Glomerular visceral epithelial cell (primary cell): ENCODE measurements around the gene E2F6.

ENCODE experiments used
- DNase-seq: peaks from one replicate; pipeline ENCODE4 v3.0.0-alpha.2; 2016; ENCODE audit errors: extremely low spot score

E2F6 gene

DNA sequence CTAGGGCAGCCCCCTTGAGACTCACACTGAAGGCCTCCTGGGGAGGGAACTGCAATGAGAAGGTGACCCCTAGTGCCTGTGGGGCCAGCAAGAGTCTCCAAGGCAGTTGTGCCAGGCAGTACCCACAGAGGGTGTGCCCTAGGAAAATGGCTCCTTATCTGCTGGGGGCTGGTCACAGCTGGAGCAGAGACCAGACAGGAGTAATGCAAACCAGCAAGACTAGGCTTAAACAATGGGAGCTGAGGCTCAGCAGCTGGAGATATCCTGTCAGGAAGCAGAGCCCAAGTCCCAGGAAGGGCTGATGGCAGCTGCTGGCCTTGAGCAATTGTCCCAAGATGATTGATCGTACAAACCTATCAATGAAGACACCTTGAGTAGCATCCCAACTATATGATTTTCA, 26.8 kb upstream of the E2F6 start:
- DNase-seq = no peak

GRCh38 chr2:11492244-11492643, 26.3 kb upstream of the E2F6 start:
- DNase-seq = no peak

GRCh38 chr2:11491348-11491933, 25.5 kb upstream of the E2F6 start:
- no peak for DNase-seq

- DNase-seq = no peak
These were observed 24.2 kb upstream of the E2F6 start for GRCh38 chr2:11490194-11490593.

DNA sequence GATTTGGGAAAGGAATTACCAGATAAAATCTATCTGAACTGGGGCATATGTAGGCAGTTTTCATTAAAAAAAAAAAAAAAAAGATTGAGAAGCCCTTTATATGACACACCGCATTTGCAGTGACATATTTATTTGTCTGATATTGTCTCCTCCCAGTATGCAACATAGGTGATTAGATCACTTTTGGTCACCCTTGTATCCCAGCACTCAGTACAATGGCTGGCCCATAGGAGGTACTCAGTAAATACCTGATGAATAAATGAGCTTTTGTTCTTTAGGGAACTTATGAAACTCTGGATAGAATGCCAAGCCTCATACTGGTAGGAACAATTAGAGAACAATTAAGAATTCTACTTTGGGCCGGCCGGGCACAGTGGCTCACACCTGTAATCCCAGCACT, 22.8 kb upstream of the E2F6 start:
- DNase-seq = no peak

DNA sequence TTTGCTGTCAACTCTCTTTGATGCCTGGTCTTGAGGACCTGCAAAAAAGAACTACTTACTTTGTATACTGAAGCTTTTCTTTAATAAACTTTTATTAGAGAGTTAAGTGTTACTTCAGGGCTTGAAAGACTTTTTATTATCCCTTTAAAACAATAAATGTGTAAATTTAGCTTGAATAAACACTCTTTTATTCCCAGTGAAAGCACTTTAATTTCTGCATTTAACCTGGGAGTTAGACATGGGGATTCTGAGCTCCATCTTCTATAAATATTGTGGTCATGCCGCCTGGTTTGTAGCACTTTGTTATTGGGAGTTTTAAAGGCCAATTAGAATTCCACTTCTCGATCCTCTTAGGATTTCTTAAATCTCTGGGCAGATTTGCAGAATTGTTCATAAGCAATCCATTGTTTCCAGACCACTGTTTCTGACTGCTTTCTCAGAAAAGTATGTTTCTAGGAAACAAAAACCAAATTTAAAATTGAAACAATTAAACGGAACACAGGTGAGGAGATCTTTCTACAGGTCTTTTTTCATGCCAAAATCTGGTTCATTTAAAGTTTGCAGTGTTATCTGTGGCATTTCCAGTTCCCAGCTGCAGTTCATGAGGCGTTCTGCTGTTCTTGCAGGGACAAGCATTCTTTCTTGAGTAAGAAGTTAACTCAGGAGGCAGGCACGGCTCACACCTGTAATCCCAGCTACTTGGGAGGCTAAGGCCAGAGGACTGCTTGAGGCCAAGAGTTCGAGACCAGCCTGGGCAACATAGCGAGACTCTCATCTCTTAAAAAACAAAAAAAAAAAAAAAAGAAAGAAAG, 18.1 kb upstream of the E2F6 start:
- no peak for DNase-seq

- no peak for DNase-seq
These were observed 16.6 kb upstream of the E2F6 start for GRCh38 chr2:11482473-11483035.

DNA sequence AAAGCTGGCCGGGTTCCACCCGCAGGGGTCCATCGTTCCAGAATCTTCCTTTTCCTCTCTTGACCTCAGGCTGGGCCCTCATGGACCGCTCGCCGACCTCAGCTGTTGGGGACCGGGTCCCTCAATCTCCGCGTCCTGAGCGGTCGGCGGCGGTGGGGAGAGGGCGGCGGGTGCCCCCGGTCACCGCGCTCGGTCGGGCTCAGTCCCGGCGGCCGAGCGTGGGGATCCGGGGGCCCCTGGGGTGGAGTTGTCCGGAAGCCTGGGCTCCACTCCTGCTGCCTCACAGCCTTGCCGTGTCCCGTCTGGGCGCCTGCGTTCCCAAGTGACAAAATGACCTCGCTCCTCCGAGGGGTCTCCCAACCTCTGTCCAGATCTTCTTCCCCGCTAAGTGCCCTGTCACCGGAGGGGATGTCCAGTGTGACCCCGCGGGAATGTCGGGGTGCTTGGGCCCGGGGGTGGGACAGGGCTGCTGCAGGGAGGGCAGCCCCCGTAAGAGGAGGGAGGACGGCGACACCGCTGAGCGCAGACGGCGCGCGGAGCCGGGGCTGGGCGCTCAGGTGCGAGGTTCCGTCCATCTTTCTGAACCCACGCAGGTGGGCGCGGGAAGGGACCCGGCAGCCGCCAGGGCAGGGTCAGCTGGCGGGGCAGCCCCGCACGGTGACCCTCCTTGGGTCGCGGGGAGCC, 16.0 kb upstream of the E2F6 start:
- DNase-seq = no peak

GRCh38 chr2:11481426-11481788, 15.4 kb upstream of the E2F6 start:
- DNase-seq = no peak

DNA sequence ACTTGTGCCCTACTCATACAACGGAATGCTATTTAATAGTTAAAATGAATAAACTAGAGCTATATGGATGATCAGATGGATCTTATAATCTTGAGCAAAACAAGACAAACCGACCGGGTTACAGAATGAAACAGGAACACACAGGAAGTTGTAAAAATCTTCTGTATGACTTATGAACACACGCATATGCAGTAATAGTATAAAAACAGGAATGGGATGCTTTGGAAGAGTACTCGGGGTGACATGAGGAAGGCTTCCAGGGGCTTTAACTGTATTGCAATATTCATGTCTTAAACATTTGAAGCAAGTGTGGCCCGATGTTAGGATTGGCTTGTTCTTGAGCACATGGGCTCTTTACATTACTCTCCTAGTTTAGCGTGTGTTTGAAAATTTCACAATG, 14.9 kb upstream of the E2F6 start:
- DNase-seq = no peak

DNA sequence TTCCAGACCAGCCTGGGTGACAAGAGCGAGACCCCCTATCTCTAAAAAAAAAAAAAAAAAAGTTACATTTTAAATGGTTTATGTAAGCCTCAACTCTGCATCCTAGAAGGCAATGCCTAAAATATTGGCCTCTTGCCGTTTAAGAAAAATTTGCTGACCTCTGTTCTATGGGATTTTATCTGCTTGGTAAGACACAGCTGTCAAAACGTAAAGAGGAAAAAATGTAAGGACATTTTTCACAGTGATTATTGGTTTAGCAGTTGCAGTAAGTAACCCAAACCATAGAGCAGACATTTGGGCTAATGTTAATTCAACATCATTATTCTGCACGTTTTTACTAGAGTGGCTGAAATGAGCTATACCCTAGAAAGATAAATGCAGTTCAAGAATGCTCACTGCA, 14.4 kb upstream of the E2F6 start:
- DNase-seq = no peak

DNA sequence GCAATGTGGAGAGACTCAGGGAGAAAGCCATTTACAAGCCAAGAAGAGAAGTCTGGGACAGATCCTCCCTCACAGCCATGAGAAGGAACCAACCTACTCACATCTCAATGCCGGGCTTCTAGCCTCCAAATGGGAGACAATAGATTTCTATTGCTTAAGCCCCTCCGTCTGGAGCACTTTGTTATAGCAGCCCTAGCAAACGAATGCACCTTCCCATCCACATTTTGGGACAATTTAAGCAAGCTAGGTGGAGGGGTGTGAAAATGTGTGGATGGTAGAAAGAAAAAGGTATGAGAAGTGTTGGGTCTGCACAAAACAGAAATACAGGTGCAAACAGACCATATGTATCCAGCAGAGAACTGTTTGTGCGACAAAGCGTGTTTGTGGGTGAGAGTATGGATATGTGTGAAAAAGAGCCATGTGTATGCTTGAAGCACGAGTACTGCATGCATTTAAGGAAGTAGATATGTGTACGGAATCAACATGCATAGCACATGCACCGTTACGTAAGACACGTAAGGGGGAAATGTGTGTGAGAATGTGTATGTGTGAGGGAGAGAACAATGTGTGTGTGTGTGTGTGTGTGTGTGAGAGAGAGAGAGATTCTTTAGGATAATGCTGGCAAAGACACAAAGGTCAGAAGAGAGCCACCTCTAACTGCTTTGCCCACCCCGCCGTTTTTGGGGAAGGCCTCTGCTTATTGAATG, 13.1 kb upstream of the E2F6 start:
- no peak for DNase-seq

- DNase-seq = peak; percentile 73
These were observed 12.0 kb upstream of the E2F6 start for GRCh38 chr2:11477994-11478393.

DNA sequence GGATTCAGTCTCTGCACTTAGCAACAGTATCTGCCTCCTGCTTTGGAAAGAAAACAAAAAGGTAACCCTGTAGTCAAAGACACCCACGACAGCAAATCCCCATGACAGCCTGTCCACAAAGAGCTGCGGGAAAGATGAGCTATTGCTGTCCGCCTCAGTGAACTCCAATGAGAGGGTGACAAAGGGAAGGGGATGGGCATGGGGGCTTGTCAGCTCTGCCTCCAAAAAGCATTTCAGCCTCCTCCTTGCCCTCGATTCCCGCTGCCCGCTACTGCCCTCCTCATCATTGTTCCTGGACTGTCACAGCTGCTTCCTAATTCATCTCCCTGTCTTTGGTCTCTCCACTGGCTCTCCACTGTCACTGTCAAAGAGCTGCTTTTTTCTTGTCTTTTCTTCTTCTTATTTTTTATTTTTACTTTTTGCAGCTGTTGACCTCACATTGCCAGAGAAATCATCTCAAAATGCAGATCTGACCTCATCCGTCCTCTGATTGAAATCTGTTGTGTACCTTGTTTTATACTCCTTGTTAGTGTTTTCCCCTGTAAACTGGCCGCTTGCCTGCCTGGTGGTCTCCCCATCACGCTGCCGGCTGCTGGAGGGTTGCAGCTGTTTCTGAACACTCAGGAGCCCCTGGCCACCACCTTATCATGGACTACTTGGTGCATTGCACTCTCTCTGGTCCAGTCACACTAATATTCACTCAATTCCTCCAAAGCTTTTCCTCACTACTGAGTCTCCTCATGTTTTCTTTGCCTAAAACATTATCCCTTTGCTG, 7.9 kb upstream of the E2F6 start:
- DNase-seq = no peak

- no peak for DNase-seq
These were observed 1.8 kb upstream of the E2F6 start for GRCh38 chr2:11467749-11468148.

- DNase-seq = no peak
These were observed 1.2 kb upstream of the E2F6 start for GRCh38 chr2:11467129-11467649.

DNA sequence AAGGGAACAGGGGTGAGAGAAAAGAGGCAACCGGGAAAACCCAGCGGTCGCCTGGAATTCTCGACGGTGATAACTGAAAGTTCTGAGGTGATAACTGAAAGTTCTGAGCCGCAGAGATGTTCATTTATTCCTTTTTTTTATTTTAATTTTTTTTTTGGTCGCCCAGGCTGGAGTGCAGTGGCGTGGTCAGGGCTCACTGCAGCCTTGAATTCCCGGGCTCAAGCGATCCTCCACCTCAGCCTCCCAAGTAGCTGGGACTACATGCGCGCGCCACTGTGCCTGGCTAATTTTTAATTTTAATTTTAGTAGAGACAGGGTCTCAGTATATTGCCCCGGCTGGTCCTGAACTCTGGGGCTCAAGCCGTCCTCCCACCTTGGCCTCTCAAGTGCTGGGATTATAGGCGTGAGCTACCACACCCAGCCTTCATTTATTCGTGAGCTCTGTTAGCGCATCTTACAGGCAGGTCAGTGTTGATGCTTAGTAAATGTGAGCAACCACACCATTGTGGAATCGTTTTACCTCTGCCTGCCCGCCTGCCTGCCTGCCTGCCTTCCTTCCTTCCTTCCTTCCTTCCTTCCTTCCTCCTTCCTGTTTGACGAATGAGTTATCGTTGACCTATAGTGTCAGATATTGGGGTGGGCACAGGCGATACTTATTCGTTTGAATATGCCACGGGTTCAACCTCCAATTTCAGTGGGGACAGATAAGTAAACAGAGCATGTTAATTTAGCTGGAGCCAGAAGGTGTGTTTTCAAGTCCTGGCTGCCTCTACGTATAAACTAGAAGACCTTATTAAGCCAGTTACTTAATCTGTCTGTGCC, 557 bp upstream of the E2F6 start:
- DNase-seq = peak; percentile 8

GRCh38 chr2:11465110-11465484, 864 bp downstream of the E2F6 start:
- DNase-seq = no peak

DNA sequence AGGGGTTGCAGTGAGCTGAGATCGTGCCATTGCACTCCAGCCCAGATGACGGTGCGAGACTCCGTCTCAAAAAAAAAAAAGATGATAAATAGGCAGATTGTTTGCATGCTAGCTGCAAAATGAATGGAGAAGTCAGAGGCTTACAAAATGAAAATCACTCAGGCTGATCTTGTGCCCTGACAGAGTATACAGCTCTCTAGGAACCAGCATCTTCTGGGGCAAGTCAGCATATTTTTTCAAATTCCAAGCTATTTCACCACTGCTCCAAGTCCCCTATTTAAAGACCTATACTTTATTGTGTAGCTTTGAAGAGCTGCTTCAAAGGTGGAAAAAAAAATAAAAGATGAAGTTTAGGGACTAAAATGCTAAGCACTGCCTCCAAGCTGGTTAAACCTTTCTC, 6.1 kb downstream of the E2F6 start:
- DNase-seq = no peak

DNA sequence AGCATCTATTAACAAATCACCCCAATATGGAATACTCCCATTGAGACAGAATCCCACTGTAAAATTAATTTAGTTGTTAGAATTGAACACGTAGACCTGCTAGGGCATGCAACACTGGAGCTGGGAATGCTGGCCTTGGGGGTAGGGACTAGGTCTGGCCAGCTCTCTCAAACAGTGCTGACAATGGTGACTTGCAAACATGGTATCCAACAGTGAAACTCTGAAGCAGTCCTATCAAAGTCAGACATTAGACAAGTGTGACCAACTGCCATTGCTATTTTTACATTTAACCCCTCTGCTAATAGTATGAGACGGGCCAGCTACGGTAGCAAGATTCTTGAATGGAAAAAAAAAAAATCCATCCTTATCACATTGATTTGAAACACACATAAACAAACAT, 7.2 kb downstream of the E2F6 start:
- no peak for DNase-seq
